Mammary epithelial cell (primary cell): Measurements from ENCODE around the gene SVEP1.

Source experiments
- CTCF ChIP-seq, 2 donors: IDR thresholded peaks in 1 of 2; conservative IDR thresholded peaks in 1 of 2; 2 replicates each; pipeline ENCODE4 v1.5.1; 2011 to 2012; ENCODE audit warnings: inconsistent platforms in 2 of 2, low read length in 2 of 2, mild to moderate bottlenecking in 2 of 2, control low read depth in 1 of 2, low read depth in 1 of 2; ENCODE audit not compliant: insufficient read depth in 1 of 2; ENCODE audit errors: extremely low read depth in 1 of 2
- EZH2 ChIP-seq: IDR thresholded peaks from 2 replicates; pipeline ENCODE4 v1.6.1; 2012; ENCODE audit warnings: low read length, inconsistent platforms, borderline replicate concordance

- no peak for TF ChIP-seq CTCF (conservative IDR thresholded peaks at IDR 0.05 in 1 of 2, IDR thresholded peaks at IDR 0.05 in 1 of 2; ENCODE audit: extremely low read depth in 1 of 2, insufficient read depth in 1 of 2, low read depth in 1 of 2, low read length in 2 of 2)
- TF ChIP-seq EZH2 = no peak
Measured at GRCh38 chr9:110502842-110503241, 76.7 kb downstream of the SVEP1 start.
